Astrocyte (in vitro differentiated cells and primary cell): ENCODE results near the gene IPO11. TPM values are rescaled to one million over a fixed set of nuclear protein-coding genes. Genes with fewer than 3 reads are reported as not detected.

Source experiments
- DNase-seq: peaks from one replicate; pipeline ENCODE4 v3.0.0-alpha.2; 2010; ENCODE audit warnings: low read depth
- FAIRE-seq: peaks from 2 replicates; lab custom pipeline; 2011; peaks lifted over from hg19 to GRCh38; lab: Jason Lieb, UNC
- H2AFZ ChIP-seq: 2 replicates; pipeline ENCODE4 v1.6.0; 2012; ENCODE audit warnings: low read depth, low read length, inconsistent platforms
- H3K27ac ChIP-seq: 2 replicates; pipeline ENCODE4 v1.5.1; 2011; ENCODE audit warnings: low read depth, low read length, inconsistent platforms
- H3K27me3 ChIP-seq: 2 replicates; pipeline ENCODE4 v1.6.0; 2011; ENCODE audit warnings: low read length, inconsistent platforms; ENCODE audit not compliant: insufficient read depth
- H3K36me3 ChIP-seq: 2 replicates; pipeline ENCODE4 v1.5.1; 2011; ENCODE audit warnings: low read length, inconsistent platforms; ENCODE audit not compliant: insufficient read depth
- H3K4me1 ChIP-seq: 2 replicates; pipeline ENCODE4 v1.5.1; 2011; ENCODE audit warnings: low read length, inconsistent platforms; ENCODE audit not compliant: insufficient read depth
- H3K4me2 ChIP-seq: 2 replicates; pipeline ENCODE4 v1.6.0; 2012; ENCODE audit warnings: low read length, inconsistent platforms
- H3K4me3 ChIP-seq: 2 replicates; pipeline ENCODE4 v1.5.1; 2011; ENCODE audit warnings: low read depth, mild to moderate bottlenecking, low read length, inconsistent platforms; ENCODE audit not compliant: insufficient read depth
- H3K79me2 ChIP-seq: 2 replicates; pipeline ENCODE4 v1.6.0; 2012; ENCODE audit warnings: mild to moderate bottlenecking, low read length, inconsistent platforms; ENCODE audit not compliant: insufficient read depth
- H3K9ac ChIP-seq: 2 replicates; pipeline ENCODE4 v1.6.0; 2012; ENCODE audit warnings: mild to moderate bottlenecking, low read length, inconsistent platforms
- H3K9me3 ChIP-seq: 2 replicates; pipeline ENCODE4 v1.5.1; 2012; ENCODE audit warnings: low read depth, mild to moderate bottlenecking, low read length, inconsistent platforms; ENCODE audit not compliant: insufficient read depth
- H4K20me1 ChIP-seq: 2 replicates; pipeline ENCODE4 v1.6.0; 2012; ENCODE audit warnings: low read length, inconsistent platforms; ENCODE audit not compliant: insufficient read depth
- H3K27ac Mint-ChIP-seq: one replicate; pipeline ENCODE4 v1.8.0; 2021; ENCODE audit warnings: mild to moderate bottlenecking, mixed read lengths; ENCODE audit not compliant: unreplicated experiment
- H3K27me3 Mint-ChIP-seq: one replicate; pipeline ENCODE4 v1.8.0; 2021; ENCODE audit warnings: low read depth, mixed read lengths; ENCODE audit not compliant: unreplicated experiment
- H3K36me3 Mint-ChIP-seq: one replicate; pipeline ENCODE4 v1.8.0; 2021; ENCODE audit warnings: low read depth, mixed read lengths; ENCODE audit not compliant: unreplicated experiment
- H3K4me1 Mint-ChIP-seq: one replicate; pipeline ENCODE4 v1.8.0; 2021; ENCODE audit warnings: low read depth, mixed read lengths; ENCODE audit not compliant: unreplicated experiment
- H3K4me3 Mint-ChIP-seq: one replicate; pipeline ENCODE4 v1.8.0; 2021; ENCODE audit warnings: mild to moderate bottlenecking, moderate library complexity, mixed read lengths; ENCODE audit not compliant: unreplicated experiment
- H3K9me3 Mint-ChIP-seq: one replicate; pipeline ENCODE4 v1.8.0; 2021; ENCODE audit warnings: mild to moderate bottlenecking, mixed read lengths; ENCODE audit not compliant: unreplicated experiment
- EZH2 ChIP-seq: IDR thresholded peaks from 2 replicates; pipeline ENCODE4 v1.6.1; 2012; ENCODE audit warnings: mild to moderate bottlenecking, low read length, inconsistent platforms; ENCODE audit not compliant: insufficient read depth
- total RNA-seq: library from RNA; stranded (reverse); gene quantifications from 2 replicates; pipeline ENCODE4 v1.2.1, GENCODE V29; 2021
- TF ChIP-seq, protein P1 (sequence below): IDR thresholded peaks from 2 replicates; pipeline ENCODE4 v1.5.1; 2011; ENCODE audit warnings: low read depth, mild to moderate bottlenecking, inconsistent platforms, low read length, moderate library complexity; ENCODE audit not compliant: insufficient read depth

IPO11 gene
- total RNA-seq, 1 donor from 2014 or later, result 31.7 TPM

DNA sequence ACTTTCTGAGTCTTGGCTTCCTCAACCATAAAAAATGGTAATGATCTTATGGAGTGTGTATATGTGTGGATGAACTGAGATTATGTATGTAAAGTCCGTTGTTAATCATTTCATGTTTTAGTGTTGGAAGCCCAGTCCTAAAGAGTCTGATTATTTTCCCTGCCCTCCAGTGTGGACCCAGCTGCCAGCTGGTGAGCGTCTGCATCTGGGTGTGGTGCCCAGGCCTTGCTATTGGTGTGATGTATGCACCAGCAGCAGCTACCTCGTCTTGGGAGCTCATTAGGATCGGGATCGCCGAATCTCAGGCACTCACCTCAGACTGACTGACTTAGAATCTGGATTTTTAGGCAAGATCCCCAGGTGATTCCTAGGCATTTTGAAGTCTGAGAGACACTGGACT, 229.9 kb downstream of the IPO11 start:
- Histone ChIP-seq H3K9me3 (no peaks in the 10 kb centered on the region), H3K4me3 (no peak overlapping the region)
- peaks cover 7% of the 10 kb centered on the region for H3K36me3 Mint-ChIP-seq

GRCh38 chr5:62643556-62644451, 231.2 kb downstream of the IPO11 start:
- TF ChIP-seq, protein P1, sequence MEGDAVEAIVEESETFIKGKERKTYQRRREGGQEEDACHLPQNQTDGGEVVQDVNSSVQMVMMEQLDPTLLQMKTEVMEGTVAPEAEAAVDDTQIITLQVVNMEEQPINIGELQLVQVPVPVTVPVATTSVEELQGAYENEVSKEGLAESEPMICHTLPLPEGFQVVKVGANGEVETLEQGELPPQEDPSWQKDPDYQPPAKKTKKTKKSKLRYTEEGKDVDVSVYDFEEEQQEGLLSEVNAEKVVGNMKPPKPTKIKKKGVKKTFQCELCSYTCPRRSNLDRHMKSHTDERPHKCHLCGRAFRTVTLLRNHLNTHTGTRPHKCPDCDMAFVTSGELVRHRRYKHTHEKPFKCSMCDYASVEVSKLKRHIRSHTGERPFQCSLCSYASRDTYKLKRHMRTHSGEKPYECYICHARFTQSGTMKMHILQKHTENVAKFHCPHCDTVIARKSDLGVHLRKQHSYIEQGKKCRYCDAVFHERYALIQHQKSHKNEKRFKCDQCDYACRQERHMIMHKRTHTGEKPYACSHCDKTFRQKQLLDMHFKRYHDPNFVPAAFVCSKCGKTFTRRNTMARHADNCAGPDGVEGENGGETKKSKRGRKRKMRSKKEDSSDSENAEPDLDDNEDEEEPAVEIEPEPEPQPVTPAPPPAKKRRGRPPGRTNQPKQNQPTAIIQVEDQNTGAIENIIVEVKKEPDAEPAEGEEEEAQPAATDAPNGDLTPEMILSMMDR, result no peak
- no peak for TF ChIP-seq EZH2

More for the DNA sequence above, 229.9 kb downstream of the IPO11 start:
- no peaks in the 10 kb centered on the region for H3K27me3 ChIP-seq
- Mint-ChIP-seq H3K27me3 (no peaks in the 10 kb centered on the region), H3K27ac (no peak overlapping the region), H3K4me3 (no peak overlapping the region), H3K4me1 (no peaks in the 10 kb centered on the region), H3K9me3 (peaks cover 3% of the 10 kb centered on the region)
- DNase-seq (no peak), FAIRE-seq (no peak)
- H4K20me1 ChIP-seq, result no peaks in the 10 kb centered on the region
- H3K4me1 ChIP-seq, result no peaks in the 10 kb centered on the region
- no peaks in the 10 kb centered on the region for H3K79me2 ChIP-seq
- no peak overlapping the region for H3K9ac ChIP-seq
- H3K27ac ChIP-seq, result no peak overlapping the region
- H3K36me3 ChIP-seq, result no peaks in the 10 kb centered on the region
- H2AFZ ChIP-seq, result no peak overlapping the region
- no peak for TF ChIP-seq EZH2
- TF ChIP-seq, protein P1, result no peak
- no peak overlapping the region for H3K4me2 ChIP-seq

DNA sequence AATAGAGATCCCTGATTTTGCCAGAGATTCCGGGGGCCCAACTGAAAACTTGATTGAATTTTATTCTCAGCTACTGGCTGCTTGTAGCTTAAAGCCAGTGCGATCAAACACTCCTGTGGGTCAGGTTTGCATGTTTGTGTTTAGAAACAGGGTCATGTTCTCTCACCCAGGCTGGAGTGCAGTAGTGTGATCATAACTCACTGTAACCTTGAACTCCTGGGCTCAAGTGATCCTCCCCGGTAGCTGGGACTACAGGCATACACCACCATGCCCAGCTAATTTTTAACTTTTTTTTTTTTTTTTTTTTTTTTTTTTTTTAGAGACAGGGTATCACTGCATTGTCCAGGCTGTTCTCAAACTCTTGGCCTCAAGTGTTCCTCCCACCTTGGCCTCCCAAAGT, 232.7 kb downstream of the IPO11 start:
- no peak for FAIRE-seq
- H3K4me3 Mint-ChIP-seq, result no peak overlapping the region
- peaks cover 6% of the 10 kb centered on the region for H3K4me1 Mint-ChIP-seq

More at GRCh38 chr5:62643556-62644451, 231.2 kb downstream of the IPO11 start:
- no peak overlapping the region for H3K9ac ChIP-seq
- Mint-ChIP-seq H3K27me3 (no peaks in the 10 kb centered on the region), H3K4me3 (no peak overlapping the region), H3K36me3 (peaks cover 7% of the 10 kb centered on the region), H3K27ac (no peak overlapping the region), H3K9me3 (peaks cover 3% of the 10 kb centered on the region), H3K4me1 (no peaks in the 10 kb centered on the region)
- no peak overlapping the region for H3K27ac ChIP-seq
- H3K4me1 ChIP-seq, result no peaks in the 10 kb centered on the region
- no peak overlapping the region for H3K4me3 ChIP-seq
- no peaks in the 10 kb centered on the region for H3K79me2 ChIP-seq
- FAIRE-seq, result no peak
- H3K36me3 ChIP-seq, result no peaks in the 10 kb centered on the region
- H3K27me3 ChIP-seq, result no peaks in the 10 kb centered on the region
- DNase-seq, result no peak
- no peak overlapping the region for H2AFZ ChIP-seq
- no peaks in the 10 kb centered on the region for H4K20me1 ChIP-seq
- no peaks in the 10 kb centered on the region for H3K9me3 ChIP-seq
- no peak overlapping the region for H3K4me2 ChIP-seq

More for the DNA sequence above, 232.7 kb downstream of the IPO11 start:
- H3K9me3 Mint-ChIP-seq, result peaks cover 3% of the 10 kb centered on the region
- Histone ChIP-seq H3K4me1 (no peaks in the 10 kb centered on the region), H3K36me3 (no peaks in the 10 kb centered on the region), H3K27me3 (no peaks in the 10 kb centered on the region), H3K79me2 (no peaks in the 10 kb centered on the region), H2AFZ (no peak overlapping the region), H3K27ac (no peak overlapping the region), H3K9ac (no peak overlapping the region), H4K20me1 (no peaks in the 10 kb centered on the region), H3K9me3 (no peaks in the 10 kb centered on the region), H3K4me2 (no peak overlapping the region), H3K4me3 (no peak overlapping the region)
- H3K27ac Mint-ChIP-seq, result no peak overlapping the region
- H3K36me3 Mint-ChIP-seq, result peaks cover 7% of the 10 kb centered on the region
- TF ChIP-seq, protein P1, result no peak
- TF ChIP-seq EZH2, result no peak
- H3K27me3 Mint-ChIP-seq, result no peaks in the 10 kb centered on the region
- DNase-seq, result no peak
